Liver (tissue), 9 donors: ENCODE measurements around the gene EVC. TPM values are rescaled to one million over a fixed set of nuclear protein-coding genes. Genes with fewer than 3 reads are reported as not detected.

Experiments
- DNase-seq: peaks from one replicate; pipeline ENCODE4 v3.0.0-alpha.2; 2017; ENCODE audit warnings: low spot score
- H3K27ac ChIP-seq, 2 donors: one replicate each; pipeline ENCODE4 v1.7.0; 2013; ENCODE audit warnings: inconsistent platforms in 2 of 2, low read length in 2 of 2, control low read depth in 1 of 2, low read depth in 1 of 2, mild to moderate bottlenecking in 1 of 2
- H3K27me3 ChIP-seq, 4 donors: one replicate each; pipeline versions ENCODE4 v1.6.1 to v1.7.0; 2013; ENCODE audit warnings: low read length in 3 of 4, inconsistent platforms in 1 of 4, mild to moderate bottlenecking in 1 of 4, moderate library complexity in 1 of 4; ENCODE audit not compliant: control insufficient read depth in 4 of 4, insufficient read depth in 4 of 4
- H3K36me3 ChIP-seq, 4 donors: one replicate each; pipeline versions ENCODE4 v1.6.1 to v1.7.0; 2013; ENCODE audit warnings: low read length in 3 of 4, mild to moderate bottlenecking in 3 of 4, low read depth in 1 of 4, moderate library complexity in 1 of 4; ENCODE audit not compliant: control insufficient read depth in 4 of 4, insufficient read depth in 3 of 4
- H3K4me1 ChIP-seq, 4 donors: one replicate each; pipeline versions ENCODE4 v1.6.1 to v1.7.0; 2013; ENCODE audit warnings: low read length in 3 of 4, mild to moderate bottlenecking in 3 of 4, moderate library complexity in 1 of 4; ENCODE audit not compliant: control insufficient read depth in 4 of 4, insufficient read depth in 4 of 4
- H3K4me3 ChIP-seq, 3 donors: one replicate each; pipeline versions ENCODE4 v1.6.1 to v1.7.0; 2013; ENCODE audit warnings: low read length in 3 of 3, control low read depth in 1 of 3, low read depth in 1 of 3, mild to moderate bottlenecking in 1 of 3
- H3K9ac ChIP-seq, 2 donors: one replicate each; pipeline ENCODE4 v1.7.0; 2013; ENCODE audit warnings: low read length in 2 of 2, mild to moderate bottlenecking in 2 of 2, moderate library complexity in 2 of 2, control low read depth in 1 of 2, low read depth in 1 of 2
- H3K9me3 ChIP-seq, 4 donors: one replicate each; pipeline versions ENCODE4 v1.6.1 to v1.7.0; 2013; ENCODE audit warnings: low read length in 3 of 4; ENCODE audit not compliant: control insufficient read depth in 4 of 4
- ATF3 ChIP-seq: IDR thresholded peaks from 2 replicates; pipeline ENCODE4 v1.6.1; 2016; ENCODE audit warnings: antibody characterized with exemption
- EGR1 ChIP-seq, 2 donors: IDR thresholded peaks; 2 replicates each; pipeline ENCODE4 v1.6.1; 2016 to 2018; ENCODE audit warnings: antibody characterized with exemption in 2 of 2, low read depth in 2 of 2
- FOXA1 ChIP-seq: IDR thresholded peaks from 2 replicates; pipeline ENCODE4 v1.6.1; 2016; ENCODE audit warnings: antibody characterized with exemption
- FOXA2 ChIP-seq: IDR thresholded peaks from 2 replicates; pipeline ENCODE4 v1.6.1; 2016; ENCODE audit warnings: antibody characterized with exemption
- GABPA ChIP-seq, 2 donors: IDR thresholded peaks in 1 of 2; conservative IDR thresholded peaks in 1 of 2; 2 replicates each; pipeline ENCODE4 v1.6.1; 2016; ENCODE audit warnings: antibody characterized with exemption in 2 of 2, mild to moderate bottlenecking in 1 of 2, moderate library complexity in 1 of 2
- HNF4A ChIP-seq, 2 donors: conservative IDR thresholded peaks; 2 replicates each; pipeline ENCODE4 v1.6.1; 2016; ENCODE audit warnings: antibody characterized with exemption in 2 of 2, mild to moderate bottlenecking in 2 of 2
- HNF4G ChIP-seq: IDR thresholded peaks from 2 replicates; pipeline ENCODE4 v1.6.1; 2016; ENCODE audit warnings: antibody characterized with exemption
- JUND ChIP-seq, 2 donors: IDR thresholded peaks; 2 replicates each; pipeline ENCODE4 v1.6.1; 2016; ENCODE audit warnings: antibody characterized with exemption in 2 of 2
- MAX ChIP-seq: IDR thresholded peaks from 2 replicates; pipeline ENCODE4 v1.6.1; 2016; ENCODE audit warnings: antibody characterized with exemption
- NR2F2 ChIP-seq: IDR thresholded peaks from 2 replicates; pipeline ENCODE4 v1.6.1; 2016; ENCODE audit warnings: antibody characterized with exemption
- RAD21 ChIP-seq, 2 donors: IDR thresholded peaks; 2 replicates each; pipeline ENCODE4 v1.6.1; 2016; ENCODE audit warnings: antibody characterized with exemption in 2 of 2, mild to moderate bottlenecking in 2 of 2
- RXRA ChIP-seq, 2 donors: IDR thresholded peaks; 2 replicates each; pipeline ENCODE4 v1.6.1; 2017 to 2018; ENCODE audit warnings: antibody characterized with exemption in 2 of 2, mild to moderate bottlenecking in 1 of 2
- SP1 ChIP-seq: IDR thresholded peaks from 2 replicates; pipeline ENCODE4 v1.6.1; 2018; ENCODE audit warnings: antibody characterized with exemption, mild to moderate bottlenecking
- TAF1 ChIP-seq: conservative IDR thresholded peaks from 2 replicates; pipeline ENCODE4 v1.6.1; 2016; ENCODE audit warnings: antibody characterized with exemption, mild to moderate bottlenecking
- YY1 ChIP-seq: IDR thresholded peaks from 2 replicates; pipeline ENCODE4 v1.6.1; 2016; ENCODE audit warnings: antibody characterized with exemption, mild to moderate bottlenecking
- WGBS: extraction: QIAGEN DNeasy Blood & Tissue Kit; methylation state at CpG from one replicate; pipeline ENCODE4 v1.1.7; 2013; 5-methylcytosine and 5-hydroxymethylcytosine counted together
- polyA plus RNA-seq, 2 donors: library from polyadenylated mRNA; stranded (reverse) in 1 of 2; unstranded in 1 of 2; fragments of 200-250 nt in 1 of 2; fragments of >200 nt in 1 of 2; fragmentation: Nextera tagmentation in 1 of 2; extraction: Ambion mirVana in 1 of 2; gene quantifications; one replicate each; pipeline versions ENCODE4 v1.2.1 to v1.2.3, GENCODE V29; 2013 to 2015
- total RNA-seq, 2 donors: library from RNA; depleted of rRNA; stranded (reverse); fragments of >200 nt; gene quantifications; one replicate each; pipeline ENCODE4 v1.2.3, GENCODE V29; 2014
- TF ChIP-seq, protein P1 (sequence below): IDR thresholded peaks from 2 replicates; pipeline ENCODE4 v1.6.1; 2016; ENCODE audit warnings: antibody characterized with exemption
- TF ChIP-seq, protein P2 (sequence below): fragments of 150-350 bp; IDR thresholded peaks from 2 replicates; pipeline ENCODE4 v1.5.1; 2017; ENCODE audit warnings: improper control_type of control experiment, low read depth, low read length; ENCODE audit not compliant: missing input control
- donor health status: healthy.
- donor health status: healthy.
- donor health status: healthy.
- donor health status: healthy.
- donor health status: healthy.

The EVC gene
- total and polyA plus RNA-seq, 4 donors, result 0.76 to 10.9 (median 3.2) TPM

DNA sequence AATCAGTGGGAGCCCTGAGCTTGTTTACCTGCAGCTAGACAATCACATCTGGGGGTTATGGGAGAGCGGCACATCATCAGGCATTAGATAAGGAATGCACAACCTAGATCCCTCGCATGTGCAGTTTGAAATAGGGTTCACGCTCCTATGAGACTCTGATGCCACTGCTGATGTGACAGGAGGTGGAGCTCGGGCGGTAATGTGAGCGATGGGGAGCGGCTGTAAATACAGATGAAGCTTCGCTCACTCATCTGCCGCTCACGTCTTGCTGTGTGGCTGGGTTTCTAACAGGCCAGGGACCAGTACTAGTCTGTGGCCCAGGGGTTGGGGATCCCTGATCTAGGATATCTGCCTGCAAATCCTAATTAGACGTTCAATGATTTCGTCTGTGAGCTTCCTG, 91.6 kb downstream of the EVC start:
- Histone ChIP-seq H3K27me3 (peaks cover 0 to 3% (median 0%) of the 10 kb centered on the region in 4 donors), H3K4me3 (no peak overlapping the region), H3K4me1 (no peaks in the 10 kb centered on the region), H3K9me3 (no peaks in the 10 kb centered on the region), H3K36me3 (peaks cover 0 to 3% (median 1%) of the 10 kb centered on the region in 4 donors), H3K9ac (no peak overlapping the region), H3K27ac (no peak overlapping the region)
- no peak for DNase-seq
- TF ChIP-seq, protein P1, sequence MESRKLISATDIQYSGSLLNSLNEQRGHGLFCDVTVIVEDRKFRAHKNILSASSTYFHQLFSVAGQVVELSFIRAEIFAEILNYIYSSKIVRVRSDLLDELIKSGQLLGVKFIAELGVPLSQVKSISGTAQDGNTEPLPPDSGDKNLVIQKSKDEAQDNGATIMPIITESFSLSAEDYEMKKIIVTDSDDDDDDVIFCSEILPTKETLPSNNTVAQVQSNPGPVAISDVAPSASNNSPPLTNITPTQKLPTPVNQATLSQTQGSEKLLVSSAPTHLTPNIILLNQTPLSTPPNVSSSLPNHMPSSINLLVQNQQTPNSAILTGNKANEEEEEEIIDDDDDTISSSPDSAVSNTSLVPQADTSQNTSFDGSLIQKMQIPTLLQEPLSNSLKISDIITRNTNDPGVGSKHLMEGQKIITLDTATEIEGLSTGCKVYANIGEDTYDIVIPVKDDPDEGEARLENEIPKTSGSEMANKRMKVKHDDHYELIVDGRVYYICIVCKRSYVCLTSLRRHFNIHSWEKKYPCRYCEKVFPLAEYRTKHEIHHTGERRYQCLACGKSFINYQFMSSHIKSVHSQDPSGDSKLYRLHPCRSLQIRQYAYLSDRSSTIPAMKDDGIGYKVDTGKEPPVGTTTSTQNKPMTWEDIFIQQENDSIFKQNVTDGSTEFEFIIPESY, result no peak
- TF ChIP-seq FOXA2 (no peak), EGR1 (IDR thresholded peaks at IDR 0.05; ENCODE audit: low read depth in 2 of 2) (no peak), HNF4G (no peak)
- 96% methylated on average over 12 of the region's 12 CpGs for WGBS

- Histone ChIP-seq H3K9me3 (no peaks in the 10 kb centered on the region), H3K27me3 (no peaks in the 10 kb centered on the region), H3K27ac (no peak overlapping the region), H3K36me3 (peaks cover 0 to 3% (median 1%) of the 10 kb centered on the region in 4 donors), H3K9ac (no peak overlapping the region), H3K4me3 (no peak overlapping the region), H3K4me1 (no peaks in the 10 kb centered on the region)
- WGBS, result 94% methylated on average over 14 of the region's 14 CpGs
- no peak for DNase-seq
- TF ChIP-seq EGR1 (IDR thresholded peaks at IDR 0.05; ENCODE audit: low read depth in 2 of 2) (no peak), MAX (no peak), FOXA2 (no peak), GABPA (IDR thresholded peaks at IDR 0.05 in 1 of 2, conservative IDR thresholded peaks at IDR 0.05 in 1 of 2) (no peak)
Observed at GRCh38 chr4:5804656-5805055, 93.7 kb downstream of the EVC start.

DNA sequence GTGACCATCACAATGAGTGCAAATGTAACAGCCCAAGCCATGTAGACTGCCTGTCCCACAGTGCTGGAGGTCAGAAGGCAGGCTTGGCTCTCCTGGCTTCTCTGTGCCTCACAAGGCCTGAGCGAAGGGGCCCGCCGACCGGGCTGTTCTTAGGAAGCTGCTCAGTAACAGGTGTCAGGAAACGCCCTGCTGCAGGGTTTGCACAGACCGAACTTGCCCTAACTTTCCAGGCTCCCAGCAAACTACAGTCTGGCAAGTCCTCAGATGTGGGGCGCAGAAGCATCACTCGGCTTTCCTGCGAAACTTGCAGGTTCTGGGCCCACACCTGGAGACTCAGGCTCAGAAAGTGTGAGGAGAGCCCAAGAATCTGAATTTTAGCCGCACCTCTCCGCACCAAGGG, 94.3 kb downstream of the EVC start:
- 94% methylated on average over 11 of the region's 11 CpGs for WGBS
- no peak for DNase-seq
- H3K27ac ChIP-seq, result no peak overlapping the region
- H3K4me1 ChIP-seq, result no peaks in the 10 kb centered on the region
- H3K9me3 ChIP-seq, result no peaks in the 10 kb centered on the region
- TF ChIP-seq YY1 (no peak), RAD21 (IDR thresholded peaks at IDR 0.05) (no peak), GABPA (IDR thresholded peaks at IDR 0.05 in 1 of 2, conservative IDR thresholded peaks at IDR 0.05 in 1 of 2) (no peak), SP1 (no peak), HNF4A (conservative IDR thresholded peaks at IDR 0.05) (no peak), EGR1 (IDR thresholded peaks at IDR 0.05; ENCODE audit: low read depth in 2 of 2) (no peak), MAX (no peak), FOXA1 (no peak), ATF3 (no peak), RXRA (IDR thresholded peaks at IDR 0.05) (no peak), NR2F2 (no peak), TAF1 (no peak), JUND (IDR thresholded peaks at IDR 0.05) (no peak), HNF4G (no peak), FOXA2 (no peak)
- TF ChIP-seq, protein P1, result no peak
- TF ChIP-seq, protein P2, sequence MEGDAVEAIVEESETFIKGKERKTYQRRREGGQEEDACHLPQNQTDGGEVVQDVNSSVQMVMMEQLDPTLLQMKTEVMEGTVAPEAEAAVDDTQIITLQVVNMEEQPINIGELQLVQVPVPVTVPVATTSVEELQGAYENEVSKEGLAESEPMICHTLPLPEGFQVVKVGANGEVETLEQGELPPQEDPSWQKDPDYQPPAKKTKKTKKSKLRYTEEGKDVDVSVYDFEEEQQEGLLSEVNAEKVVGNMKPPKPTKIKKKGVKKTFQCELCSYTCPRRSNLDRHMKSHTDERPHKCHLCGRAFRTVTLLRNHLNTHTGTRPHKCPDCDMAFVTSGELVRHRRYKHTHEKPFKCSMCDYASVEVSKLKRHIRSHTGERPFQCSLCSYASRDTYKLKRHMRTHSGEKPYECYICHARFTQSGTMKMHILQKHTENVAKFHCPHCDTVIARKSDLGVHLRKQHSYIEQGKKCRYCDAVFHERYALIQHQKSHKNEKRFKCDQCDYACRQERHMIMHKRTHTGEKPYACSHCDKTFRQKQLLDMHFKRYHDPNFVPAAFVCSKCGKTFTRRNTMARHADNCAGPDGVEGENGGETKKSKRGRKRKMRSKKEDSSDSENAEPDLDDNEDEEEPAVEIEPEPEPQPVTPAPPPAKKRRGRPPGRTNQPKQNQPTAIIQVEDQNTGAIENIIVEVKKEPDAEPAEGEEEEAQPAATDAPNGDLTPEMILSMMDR, result no peak
- peaks cover 0 to 8% (median 3%) of the 10 kb centered on the region in 4 donors for H3K36me3 ChIP-seq
- H3K9ac ChIP-seq, result no peak overlapping the region
- no peak overlapping the region for H3K4me3 ChIP-seq
- no peaks in the 10 kb centered on the region for H3K27me3 ChIP-seq
